NB4 (cell line): Measurements from ENCODE around the gene C20orf204.

Experiments used
- DNase-seq: peaks from one replicate; pipeline ENCODE4 v3.0.0; 2010; ENCODE audit warnings: low read depth
- H3K4me3 ChIP-seq: one replicate; pipeline ENCODE4 v1.5.1; 2011; ENCODE audit warnings: mild to moderate bottlenecking, low read depth, low read length, moderate library complexity
- CTCF ChIP-seq: IDR thresholded peaks from one replicate; pipeline ENCODE4 v1.5.1; 2012; ENCODE audit warnings: low read depth, low read length
- MAX ChIP-seq: IDR thresholded peaks from 2 replicates; pipeline ENCODE4 v1.6.1; 2011; ENCODE audit warnings: low read depth, low read length
- MYC ChIP-seq: IDR thresholded peaks from 2 replicates; pipeline ENCODE4 v1.6.1; 2011; ENCODE audit warnings: low read depth, low read length
- POLR2A ChIP-seq: IDR thresholded peaks from 2 replicates; pipeline ENCODE4 v1.6.1; 2011; ENCODE audit warnings: mild to moderate bottlenecking; ENCODE audit not compliant: insufficient read length; ENCODE audit errors: extremely low read depth

Gene C20orf204

DNA sequence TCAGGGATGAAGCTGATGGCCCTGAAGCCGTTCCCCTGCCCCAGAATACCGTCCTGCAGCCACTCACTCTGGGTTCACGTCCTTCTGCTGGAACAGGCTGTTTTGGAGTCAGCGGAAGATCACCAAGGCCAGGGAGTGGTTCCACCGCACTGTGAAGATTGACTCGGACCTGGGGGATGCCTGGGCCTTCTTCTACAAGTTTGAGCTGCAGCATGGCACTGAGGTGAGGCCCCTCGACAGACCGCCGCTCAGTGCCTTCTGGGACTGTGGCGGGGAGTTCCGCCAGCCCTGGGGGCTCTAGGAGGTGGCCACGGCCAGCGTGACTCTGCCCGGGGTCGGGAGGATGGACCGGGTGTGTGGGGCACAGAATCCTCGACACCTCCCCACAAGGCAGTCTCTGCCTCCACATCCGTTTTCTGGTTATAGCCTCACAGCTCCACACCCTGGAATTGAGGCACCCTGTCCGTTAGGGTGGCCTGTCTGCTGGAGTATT is 4.1 kb upstream of the C20orf204 start:
- no peak overlapping the region for H3K4me3 ChIP-seq
- no peak for DNase-seq
- TF ChIP-seq MAX = no peak
- no peak for TF ChIP-seq MYC
- no peak for TF ChIP-seq CTCF
- TF ChIP-seq POLR2A = no peak

- no peak for TF ChIP-seq MAX
- no peak for TF ChIP-seq MYC
- no peak for TF ChIP-seq CTCF
- no peak for TF ChIP-seq POLR2A
- DNase-seq = no peak
- H3K4me3 ChIP-seq = no peak overlapping the region
These were observed 3.0 kb upstream of the C20orf204 start for GRCh38 chr20:64032706-64033624.

DNA sequence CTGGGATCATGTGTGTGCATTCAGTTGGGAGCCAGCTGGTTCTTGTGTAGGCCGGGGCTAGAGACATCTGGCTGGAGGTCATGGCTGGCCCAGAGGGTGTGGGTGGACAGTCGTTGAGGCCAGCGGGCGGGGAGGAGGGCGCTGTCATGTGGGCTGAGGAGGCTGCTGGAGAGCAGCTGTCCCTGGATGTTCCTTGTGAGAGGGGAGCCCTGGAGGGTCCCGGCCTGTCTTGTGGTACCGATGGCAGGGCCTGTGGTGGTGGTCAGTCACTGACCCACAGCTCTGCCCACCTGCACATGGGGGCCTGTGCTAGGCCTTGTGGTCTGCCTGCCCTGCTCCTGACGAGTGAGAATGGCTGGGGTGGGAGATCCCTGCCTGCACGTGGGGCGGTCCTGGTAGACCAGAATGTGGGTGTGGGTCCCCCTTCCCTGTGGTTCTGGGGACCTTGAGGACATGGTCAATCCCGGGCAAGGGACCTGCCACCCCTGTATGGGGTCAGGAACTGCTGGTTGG is 1.9 kb upstream of the C20orf204 start:
- H3K4me3 ChIP-seq = no peak overlapping the region
- no peak for DNase-seq
- TF ChIP-seq MYC (no peak), MAX (no peak), POLR2A (no peak)

GRCh38 chr20:64035066-64035932 is 683 bp upstream of the C20orf204 start:
- no peak overlapping the region for H3K4me3 ChIP-seq
- DNase-seq = no peak
- TF ChIP-seq POLR2A = no peak
- no peak for TF ChIP-seq MAX
- TF ChIP-seq CTCF = no peak
- no peak for TF ChIP-seq MYC

DNA sequence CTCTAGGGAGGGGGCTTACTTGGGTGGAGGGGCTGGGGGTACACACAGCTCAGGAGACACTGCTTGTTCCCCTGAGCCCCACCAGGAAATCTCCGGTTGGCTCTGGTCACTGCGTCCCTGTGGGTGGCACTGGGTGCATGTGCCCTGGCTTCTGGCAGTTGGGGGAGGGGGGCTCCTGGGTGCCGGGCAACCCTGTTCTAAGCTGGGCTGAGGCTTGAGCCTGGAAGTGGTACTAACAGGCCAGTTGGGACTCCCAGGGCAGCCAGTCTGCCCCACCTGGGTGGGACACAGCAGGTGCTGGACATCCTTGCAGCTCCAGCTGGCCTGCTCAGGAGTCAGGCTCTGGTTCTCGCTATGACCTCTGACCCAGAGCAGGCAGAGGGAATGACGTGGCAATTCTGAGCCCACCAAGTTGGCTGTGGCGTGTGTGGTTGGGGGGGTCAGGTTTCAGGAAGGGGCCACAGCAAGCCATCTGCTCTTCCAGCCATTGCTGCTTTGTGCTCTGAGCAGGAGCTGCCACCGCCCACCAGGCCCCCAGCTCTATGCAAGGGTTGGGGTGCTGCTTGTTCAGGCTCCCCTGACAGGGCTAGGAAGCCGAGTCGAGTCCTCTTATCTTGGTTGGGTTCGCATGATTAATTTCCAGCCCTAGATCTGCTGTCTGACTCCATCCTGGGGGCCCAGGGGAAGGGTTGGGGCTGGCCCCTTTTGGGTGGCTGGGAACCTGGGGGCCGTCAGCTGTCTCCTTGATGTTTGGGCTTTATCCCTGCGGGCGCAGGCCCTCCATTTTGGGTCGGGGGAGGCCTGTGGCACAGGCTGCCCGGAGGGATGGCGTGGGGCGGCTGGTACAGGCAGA is 590 bp downstream of the C20orf204 start:
- DNase-seq = peak; percentile 49
- no peak overlapping the region for H3K4me3 ChIP-seq
- no peak for TF ChIP-seq CTCF
- no peak; the same call in 1 of the 2 replicates for TF ChIP-seq MYC
- TF ChIP-seq POLR2A = no peak
- TF ChIP-seq MAX = no peak
